Mesenteric fat pad (tissue), 1 donor: Measurements from ENCODE around the gene XRCC3. TPM values are rescaled to one million over a fixed set of nuclear protein-coding genes. Genes with fewer than 3 reads are reported as not detected.
A peak's percentile ranks its signal among the peaks of the same experiment; 100 is the strongest.

Experiments
- DNase-seq: peaks from one replicate; pipeline ENCODE4 v3.0.0-alpha.2; 2020; ENCODE audit warnings: low spot score
- total RNA-seq: library from RNA; stranded (reverse); fragmentation: NEBNext Ultra II Directional; extraction: Animal tissue kit (Norgen Biotek cat#: 25700); gene quantifications from one replicate; pipeline ENCODE4 v1.2.1, GENCODE V29; 2021
- donor health status: DM: yes; HTN: yes; CAD: no.

Gene XRCC3
- total RNA-seq, 1 donor from 2014 or later, result 6.3 TPM

DNA sequence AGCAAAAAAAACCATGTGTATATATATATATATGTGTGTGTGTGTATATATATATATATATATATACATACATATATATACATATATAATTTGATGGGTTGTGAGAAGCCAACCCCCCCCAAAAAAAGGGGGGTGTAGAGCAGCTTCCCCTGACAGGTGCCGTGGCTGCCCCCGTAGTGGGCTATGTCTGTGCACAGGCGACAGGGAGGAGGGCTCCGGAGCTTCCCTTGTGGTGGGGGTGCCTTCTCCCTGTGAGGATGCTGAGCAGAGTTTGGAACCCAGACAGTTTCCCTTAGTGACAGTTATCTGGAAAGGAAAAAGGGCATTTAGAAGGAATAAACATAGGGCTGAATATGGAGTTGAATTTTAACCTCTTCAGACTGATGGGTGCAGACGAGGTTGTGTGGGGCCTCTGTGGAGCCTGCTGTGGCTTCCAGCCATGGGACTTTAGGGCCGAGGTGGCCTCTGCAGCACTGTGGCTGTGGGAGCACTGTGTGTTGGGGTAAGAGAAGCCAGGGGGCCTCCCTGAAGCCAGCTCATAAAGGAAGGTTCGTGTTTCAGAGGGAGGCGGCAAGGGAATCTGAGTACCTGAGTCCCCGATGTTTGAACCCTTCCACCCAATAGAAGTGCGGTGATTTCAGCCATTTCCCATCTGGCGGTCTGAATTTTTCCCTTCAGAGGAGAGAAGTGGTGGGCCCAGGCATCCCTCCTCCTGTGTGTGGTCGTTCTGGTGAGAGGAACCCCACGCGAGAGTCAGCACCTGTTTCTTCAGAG is 19.8 kb downstream of the XRCC3 start:
- no peak for DNase-seq

DNA sequence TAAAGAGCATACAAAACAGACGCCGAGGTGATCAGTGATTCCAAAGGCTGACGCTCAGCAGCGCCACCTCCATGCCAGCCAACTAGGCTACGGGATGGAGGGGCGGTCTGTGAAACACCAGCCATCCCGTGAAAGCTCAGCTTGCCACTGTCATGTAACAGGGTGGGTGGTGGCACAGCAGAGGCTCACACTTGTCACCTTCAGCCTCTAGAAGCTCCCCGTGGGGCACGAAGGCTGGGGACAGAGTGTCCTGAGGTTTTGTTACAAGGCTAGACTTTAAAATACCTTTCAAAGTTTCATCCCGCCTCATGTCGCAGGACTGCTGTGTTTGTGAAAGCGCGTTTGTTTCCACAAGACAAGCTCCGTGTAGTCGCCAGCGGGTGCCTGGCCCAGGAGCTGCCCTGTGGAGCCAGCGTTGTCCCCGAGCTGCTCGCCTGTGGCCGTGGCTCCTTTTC is 20.7 kb downstream of the XRCC3 start:
- no peak for DNase-seq

DNA sequence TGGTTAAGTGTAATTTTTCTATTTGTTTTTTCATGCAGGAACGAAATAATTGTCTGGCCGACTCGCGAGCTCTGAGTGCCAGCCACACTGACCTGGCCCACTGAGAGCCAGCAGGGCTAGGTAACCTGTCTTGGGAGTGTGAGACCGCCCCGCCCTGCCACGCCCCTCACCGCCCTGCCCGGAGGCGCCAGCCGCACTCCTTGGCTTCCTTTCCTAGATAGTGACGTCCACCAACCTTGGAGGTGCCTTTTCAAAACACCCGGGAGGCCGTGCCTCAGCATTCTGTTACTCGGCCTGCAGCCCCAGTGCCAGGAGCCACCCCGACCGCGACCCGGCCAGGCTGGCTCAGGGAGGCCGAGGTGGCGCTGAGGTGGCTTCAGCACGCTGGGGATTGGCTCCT is 21.7 kb downstream of the XRCC3 start:
- peak; percentile 89 for DNase-seq

DNA sequence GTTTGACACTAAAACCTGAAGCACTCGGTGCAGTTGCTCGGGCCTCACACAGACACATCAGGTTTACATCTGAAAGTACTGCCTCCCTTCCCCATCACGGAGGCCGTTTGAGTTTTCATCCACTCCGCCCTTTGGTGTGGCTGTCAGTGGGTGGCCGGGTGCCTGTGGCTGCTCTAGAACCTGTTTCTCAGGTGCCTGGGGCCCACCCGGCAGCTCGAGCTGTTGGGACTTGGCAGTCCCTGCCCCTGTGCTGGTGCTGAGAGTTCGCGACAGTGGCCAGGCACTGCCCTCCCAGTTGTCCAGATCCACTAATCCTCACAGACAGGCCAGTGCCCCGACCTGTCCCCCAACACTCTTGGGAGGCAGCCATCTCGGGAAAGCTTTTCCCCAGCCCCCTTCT is 22.4 kb downstream of the XRCC3 start:
- peak; percentile 83 for DNase-seq

DNA sequence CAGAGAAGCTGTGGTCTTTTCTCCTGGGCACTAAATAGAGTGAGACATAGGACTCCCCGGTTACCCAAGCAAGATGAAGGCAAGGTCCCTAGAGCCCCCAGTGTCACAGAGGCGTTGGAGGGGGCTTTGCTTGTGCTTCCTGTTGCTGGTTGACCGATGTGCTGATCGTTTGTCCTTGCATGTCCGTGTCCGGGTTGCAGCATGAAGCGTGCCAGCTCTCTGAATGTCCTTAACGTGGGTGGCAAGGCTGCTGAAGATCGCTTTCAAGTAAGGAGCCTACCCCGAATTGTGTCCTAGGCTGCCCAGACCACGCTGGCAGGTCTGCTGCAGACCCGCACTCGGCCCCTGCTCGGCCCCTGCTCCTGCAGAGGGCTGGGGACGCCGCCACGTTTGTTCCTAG is 23.1 kb downstream of the XRCC3 start:
- peak; percentile 69 for DNase-seq

DNA sequence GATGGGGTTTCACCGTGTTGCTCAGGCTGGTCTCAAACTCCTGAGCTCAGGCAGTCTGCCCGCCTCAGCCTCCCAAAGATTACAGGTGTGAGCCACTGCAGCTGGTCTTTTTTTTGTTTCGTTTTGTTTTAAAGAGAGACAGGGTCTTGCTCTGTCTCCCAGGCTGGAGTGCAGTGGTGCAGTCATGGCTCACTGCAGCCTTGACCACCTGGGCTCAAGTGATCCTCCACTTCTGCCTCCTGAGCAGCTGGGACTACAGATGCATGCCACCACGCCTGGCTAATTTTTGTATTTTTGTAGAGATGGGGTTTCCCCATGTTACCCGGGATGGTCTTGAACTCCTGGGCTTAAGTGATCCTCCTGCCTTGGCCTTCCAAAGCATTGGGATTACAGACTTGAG is 23.6 kb downstream of the XRCC3 start:
- DNase-seq, result peak; percentile 12

DNA sequence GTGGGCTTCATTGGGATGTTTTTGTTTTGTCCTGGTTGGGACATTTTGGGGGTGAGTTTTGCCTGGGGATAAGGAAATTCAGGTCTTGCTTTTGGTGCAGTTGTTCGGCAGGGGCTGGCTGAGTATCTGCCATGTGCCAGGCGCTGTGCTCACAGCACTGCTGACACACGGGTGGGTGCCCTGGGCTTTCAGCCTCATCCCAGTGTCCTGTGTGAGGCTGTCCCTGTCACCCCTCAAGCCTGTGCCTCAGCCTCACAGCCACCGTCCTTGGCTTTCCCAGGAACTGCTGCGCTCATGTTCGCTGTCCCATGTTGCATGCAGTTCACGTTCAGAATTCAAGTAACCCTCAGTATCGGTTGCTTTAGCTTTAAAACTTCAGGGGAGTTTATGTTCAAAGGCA is 24.9 kb downstream of the XRCC3 start:
- peak; percentile 62 for DNase-seq

DNA sequence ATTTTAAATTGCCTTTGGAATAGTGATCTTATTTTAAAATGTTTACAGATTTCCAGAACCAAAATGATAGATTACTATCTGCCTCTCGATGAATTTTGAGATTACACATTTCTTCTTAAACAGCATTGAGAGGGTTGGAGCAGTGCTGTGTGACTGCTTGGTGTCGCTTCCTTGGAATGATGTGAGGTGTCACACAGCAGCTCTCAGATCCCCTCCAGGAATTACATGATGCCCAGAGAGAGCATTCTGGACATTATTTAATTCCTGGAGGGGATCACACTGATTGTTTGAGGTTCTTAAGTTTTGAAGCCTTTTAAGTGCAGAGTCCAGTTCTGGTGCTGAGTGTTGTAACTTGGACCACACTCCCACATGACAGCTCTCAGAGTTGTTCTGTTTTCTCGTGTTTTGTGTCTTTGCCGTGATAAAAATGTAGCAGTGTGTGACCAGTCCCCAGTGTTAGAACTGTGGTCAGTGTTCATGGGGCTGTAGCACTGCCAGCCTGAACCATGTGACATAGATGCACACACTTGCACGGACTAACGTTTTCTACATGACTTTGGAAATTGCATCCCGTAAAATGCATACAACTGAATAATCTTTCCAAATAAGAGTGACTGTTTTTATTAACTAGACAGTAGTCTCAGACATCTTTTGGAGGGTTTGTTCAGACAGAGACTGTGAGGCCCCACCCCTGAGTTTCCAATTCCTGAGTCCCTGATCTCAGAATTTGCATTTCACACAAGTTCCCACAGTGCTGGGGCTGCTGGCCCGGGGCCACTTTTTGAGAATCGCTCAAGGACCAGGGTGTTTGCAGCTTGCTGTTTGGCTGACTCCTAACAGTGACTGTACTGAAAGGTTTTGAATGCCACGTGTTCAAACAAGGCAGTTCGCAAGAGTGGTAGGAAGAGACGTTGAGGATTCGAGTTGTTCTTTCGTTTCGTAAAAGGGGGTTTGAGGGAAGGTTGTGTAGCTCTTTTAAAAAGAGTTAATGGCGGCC is 26.0 kb downstream of the XRCC3 start:
- peak; percentile 76 for DNase-seq

DNA sequence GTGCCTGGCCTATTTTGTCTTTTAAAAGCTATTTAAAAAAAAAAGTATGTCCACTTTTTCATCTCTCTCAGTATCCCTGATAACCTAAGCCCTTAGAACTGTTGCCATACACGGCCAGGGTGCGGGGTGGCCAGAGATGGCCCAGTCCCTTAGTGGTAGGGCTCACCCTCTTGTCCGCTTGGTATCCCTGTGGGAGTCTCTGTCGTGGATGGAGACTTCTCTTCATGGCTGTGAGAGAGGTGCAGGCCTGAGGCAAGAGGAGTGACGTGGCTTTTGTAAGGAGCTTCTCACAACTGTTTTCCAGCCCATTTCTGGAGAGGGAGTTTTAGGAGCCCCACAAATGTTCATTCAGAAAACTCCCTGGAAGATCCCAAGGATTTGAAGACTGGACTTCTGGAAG is 26.8 kb downstream of the XRCC3 start:
- DNase-seq, result peak; percentile 35

DNA sequence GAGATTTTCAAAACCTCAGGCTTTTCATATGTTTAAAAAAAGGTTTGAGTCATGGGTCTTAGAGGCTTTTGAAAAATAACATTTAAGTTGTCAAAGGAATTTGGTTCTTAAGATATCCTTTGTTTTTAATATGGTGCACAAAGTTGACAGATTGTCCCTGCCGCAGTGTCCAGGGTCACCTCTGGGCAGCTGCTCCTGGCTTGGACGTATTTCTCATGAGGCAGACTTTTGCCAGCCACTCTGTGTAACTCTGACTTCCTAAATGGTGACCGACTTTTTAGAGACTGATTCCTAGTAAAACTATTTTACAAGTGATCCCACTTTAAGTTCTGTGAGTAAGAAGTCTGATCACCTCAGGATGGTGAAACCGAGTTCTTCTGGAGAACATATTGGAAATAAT is 27.5 kb downstream of the XRCC3 start:
- DNase-seq, result no peak

DNA sequence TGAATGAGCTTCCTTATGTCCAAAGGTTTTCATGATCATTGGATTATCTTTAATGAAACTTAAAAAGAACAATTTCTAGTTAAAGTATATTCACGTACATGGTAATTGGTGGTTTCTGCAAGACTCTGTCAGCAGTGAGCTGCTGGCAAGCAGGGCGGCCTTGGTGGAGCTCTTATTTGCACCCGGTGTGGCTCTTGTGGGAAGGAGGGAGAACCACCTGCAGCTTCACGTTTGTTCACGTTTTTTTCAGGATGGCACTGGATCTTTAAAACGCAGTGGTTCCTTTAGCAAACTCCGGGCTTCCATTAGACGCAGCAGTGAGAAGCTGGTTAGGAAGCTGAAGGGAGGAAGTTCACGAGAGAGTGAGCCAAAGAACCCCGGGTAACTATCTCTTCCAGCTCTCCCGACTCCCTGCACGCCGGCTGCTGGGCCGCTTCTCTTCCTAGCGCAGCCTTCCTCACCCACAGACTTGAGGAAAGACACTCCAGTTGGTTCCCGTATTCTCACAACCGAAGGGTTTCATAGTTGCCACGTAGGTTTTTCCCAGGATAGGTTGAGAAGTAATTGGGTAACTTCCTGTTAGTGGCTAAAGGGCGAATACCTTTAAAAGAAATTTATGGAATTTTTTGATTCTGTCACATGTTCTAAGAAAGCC is 28.3 kb downstream of the XRCC3 start:
- no peak for DNase-seq

DNA sequence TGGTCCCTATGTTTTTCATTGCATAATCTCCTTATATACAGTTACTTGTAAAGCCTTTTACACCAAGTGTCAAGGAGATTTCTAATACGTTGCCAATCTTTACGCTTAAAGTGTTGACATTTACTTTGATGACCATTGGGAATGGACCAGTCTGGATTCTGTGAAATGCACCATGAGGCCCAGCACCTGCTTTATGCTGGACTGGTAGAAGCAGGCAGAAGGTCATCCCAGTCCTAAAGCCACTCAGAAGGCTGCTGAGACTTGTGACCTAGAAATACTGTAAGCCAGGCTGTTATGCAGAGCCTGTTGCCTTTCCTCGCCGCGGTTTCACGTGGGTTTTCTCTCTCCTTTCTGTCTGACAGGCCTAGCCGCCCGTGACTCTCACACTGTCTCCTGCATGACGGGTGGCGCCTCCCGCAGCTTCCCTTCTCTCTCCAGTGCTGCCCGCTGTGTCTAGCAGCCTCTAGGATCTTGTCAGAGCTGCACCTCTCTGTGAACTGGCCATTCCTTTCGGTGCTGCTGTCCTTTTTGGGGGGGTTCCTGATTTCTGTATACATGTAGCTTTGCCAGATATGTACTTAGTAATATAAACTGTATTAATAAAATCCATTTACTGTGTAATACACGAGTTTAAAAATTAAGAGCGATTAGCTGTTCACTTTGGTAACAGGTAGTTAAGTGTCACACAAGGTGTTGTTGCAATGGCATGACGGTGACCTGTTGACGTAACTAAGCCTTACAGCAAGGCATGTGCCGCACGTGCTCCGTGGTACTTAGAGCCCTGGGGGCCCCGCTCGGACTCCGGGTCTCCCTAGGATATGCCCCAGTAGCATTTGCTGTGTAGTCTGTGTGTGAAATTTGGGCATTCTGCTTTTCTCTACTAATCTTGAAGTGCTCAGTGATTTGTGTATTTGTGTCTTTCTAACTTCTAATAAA is 29.7 kb downstream of the XRCC3 start:
- no peak for DNase-seq

DNA sequence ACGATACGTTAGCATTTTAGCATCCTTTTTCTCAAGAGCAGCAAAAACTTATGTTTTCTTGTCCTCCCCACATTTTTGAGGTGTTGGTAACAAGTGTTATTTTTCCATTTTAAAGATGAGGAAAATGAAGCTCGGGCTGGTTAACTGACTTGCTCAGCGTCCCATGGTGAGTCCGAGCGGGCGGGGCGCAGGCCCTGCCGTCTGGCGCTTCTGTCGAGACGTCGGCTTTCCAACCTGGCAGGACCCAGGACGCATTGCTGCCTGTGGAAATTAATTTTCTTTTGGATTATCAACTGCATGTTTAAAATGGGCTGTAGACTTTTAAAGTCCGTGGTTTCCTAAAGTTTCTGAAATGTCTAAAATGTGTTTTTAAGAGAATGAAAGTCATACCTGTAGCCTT is 30.4 kb downstream of the XRCC3 start:
- no peak for DNase-seq

DNA sequence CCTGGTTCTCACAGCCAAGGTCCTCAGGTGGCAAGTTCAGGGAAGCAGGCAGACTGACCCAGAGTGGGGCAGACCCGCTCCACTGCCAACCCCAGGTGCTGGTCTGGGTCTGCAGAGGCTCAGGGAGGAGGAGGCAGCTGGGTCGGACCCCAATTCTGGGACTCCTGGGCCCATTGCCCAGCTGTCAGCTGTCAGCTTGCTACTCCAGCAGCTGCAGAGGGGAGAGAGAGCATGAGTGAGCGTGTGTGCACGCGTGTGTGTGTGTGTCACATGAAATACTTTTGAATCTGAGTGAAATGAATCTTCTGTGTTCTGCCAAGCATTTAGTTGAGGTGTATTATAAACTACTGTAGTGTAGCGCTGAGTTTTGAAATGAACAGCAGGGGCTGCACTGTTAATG is 30.8 kb downstream of the XRCC3 start:
- no peak for DNase-seq

DNA sequence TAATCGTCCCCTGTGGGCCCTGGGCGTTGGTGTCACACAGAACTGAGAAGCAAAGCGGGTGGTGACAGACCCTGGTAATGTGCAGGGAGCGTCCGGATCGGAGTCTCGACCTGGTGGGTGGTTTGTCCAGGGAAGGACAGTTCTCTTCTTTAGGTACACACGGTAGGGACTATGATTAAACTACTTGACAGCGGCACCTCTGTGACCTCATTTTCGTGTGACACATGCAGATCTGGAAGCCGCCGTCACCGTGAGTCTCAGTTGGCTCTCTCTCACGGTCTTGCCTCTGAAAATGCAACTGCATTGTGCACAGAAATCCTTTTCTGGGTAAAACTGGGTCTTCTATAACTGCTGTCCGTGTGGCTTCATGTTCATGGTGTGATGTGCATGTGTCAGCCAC is 32.1 kb downstream of the XRCC3 start:
- no peak for DNase-seq

DNA sequence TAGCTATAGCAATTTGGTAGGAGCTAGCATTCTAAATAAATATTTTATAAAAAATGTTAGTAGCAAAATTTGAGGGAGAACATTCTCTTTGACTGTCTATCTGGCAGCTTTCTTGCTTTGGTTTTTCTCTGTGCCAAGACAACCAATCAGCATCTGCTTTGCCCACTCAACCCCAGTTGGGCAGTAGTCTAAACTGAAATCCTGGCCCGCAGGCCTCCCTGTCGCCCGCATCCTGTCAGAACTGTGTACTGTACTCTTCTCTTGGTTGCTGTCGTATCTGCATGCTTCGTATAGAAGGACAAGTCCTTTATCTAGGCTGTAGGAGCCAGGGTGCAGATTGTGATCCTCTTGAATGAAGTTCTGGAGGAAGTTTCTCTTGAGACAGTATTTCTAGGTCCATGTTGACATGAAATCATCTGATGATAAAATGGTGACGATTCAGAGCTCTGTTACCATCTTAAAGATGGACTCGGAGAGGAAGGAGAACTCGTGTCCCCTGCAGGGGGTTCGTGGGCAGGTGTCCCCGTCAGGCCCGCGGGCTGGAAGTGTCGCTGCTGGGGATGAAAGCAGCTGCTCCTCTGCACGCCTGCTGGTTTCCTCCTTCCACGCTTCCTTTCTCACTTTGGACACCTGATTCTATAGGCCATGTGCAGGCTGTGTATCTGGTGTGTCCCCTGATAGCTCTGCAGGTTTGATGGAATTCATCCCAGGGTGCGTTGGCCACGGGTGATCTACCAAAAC is 34.6 kb downstream of the XRCC3 start:
- DNase-seq, result no peak

DNA sequence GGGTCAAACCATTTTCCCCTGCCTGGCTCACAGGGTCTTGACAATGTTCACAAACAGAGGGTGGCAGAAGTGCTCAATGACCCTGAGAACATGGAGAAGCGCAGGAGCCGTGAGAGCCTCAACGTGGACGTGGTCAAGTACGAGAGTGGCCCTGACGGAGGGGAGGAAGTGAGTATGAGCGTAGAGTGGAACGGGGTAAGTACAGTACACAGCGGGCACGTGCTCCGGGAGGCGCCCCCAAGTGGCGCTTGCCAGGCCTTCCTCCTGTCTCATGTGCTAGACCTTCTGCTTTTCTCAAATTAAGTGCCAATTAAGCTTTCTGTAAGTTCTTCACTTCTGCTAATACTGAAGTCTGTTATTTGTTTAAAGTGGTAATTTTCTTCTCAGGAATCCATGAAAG is 35.9 kb downstream of the XRCC3 start:
- DNase-seq, result no peak

DNA sequence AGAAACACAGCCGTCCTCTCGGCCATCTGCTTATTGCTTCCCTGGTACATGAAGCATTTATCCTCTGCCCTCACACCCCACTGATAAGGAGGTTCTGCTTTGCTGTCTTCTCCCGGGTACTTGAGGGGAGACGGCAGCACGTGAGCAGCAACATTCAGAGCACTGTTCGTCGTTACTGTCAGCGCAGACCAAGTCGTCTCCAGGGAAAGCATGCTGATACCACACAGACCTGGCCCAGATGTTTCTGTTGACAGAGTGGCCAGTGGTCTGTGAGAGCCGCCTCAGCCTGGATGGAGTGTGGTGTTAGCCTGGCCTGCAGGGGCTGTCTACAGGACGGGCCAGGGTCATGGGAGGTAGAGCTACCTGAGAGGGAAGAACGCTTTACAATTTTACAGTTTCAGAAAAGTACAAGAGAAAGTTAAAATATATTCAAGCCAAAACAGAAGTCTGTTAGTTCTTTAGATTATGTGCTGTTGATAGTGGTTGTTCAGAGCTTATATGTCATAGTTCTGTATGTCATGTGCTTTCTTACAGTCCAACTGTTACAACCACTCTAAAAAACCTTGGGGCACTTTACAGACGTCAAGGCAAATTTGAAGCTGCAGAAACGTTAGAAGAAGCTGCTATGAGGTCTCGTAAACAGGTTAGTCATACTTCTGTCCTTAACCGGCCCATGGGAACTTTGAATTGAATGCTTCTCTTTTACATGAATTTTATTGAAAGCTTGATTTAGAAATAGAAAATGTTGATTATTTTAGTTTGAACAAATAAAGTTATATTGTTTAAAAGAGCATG is 38.2 kb downstream of the XRCC3 start:
- DNase-seq, result no peak

DNA sequence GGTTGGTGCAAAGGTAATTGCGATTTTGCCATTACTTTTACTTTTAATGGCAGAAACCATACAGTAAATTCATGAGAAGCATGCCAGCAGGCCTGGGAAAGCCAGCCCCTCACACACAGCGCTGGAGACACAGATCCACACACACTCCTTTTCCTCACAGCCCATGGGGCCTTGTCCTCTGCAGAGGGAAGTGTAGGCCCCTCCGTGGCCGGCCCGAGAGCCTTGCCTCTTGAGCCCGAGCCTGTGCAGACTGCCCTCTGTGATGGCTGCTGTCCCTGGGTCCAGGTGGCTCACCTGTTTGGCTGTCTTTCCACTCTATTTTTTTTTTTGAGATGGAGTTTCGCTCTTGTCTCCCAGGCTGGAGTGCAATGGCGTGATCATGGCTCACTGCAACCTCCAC is 39.3 kb downstream of the XRCC3 start:
- no peak for DNase-seq
